GM12873 (cell line): ENCODE data around the gene MED9.

Source experiments
- TF ChIP-seq, protein P1 (sequence below): IDR thresholded peaks from 2 replicates; pipeline ENCODE4 v1.5.1; 2012; ENCODE audit warnings: low read depth, mild to moderate bottlenecking, moderate library complexity, low read length, control low read depth; ENCODE audit not compliant: insufficient read depth; ENCODE audit errors: missing control alignments

The MED9 gene

DNA sequence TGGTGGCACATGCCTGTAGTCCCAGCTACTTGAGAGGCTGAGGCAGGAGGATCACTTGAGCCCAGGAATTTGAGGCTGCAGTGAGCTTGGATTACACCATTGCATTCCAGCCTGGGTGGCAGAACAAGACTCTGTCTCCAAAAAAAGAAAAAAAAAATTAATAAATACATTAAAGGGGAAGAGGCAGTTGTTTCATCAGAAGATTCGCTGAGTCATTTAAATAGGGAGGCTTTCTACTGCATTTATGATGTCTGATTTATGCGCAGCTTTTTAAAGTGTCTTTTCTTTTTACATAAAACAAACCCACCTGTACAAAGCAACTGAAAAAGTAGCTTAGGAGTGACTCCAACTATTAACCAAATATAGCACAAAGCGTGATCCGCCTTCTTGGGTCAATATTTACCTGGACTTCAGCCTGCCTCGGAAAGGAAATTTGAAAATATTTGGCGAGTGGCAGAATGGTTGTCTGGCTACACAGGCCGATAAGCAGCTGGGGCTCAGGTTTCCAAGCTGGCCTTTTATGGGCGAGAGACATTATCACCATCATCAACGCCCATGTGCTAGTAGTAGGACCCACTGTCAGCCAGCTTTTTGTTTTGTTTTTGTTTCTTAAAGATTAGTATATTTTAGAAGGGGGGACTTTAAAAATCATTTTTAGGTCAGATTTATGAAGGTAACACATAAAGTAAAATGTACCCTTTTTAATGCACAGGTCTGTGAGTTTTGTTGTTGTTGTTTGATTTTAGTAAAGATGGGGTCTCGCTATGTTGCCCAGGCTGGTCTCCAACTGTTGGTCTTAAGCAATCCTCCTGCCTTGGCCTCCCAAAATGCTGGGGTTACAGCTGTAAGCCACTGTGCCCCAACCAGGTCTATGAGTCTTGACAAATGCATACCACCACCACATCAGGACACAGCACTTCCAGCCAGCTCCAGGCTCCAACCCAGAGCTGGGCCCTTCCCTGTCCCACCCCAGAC lies 61.9 kb downstream of the MED9 start:
- TF ChIP-seq, protein P1, sequence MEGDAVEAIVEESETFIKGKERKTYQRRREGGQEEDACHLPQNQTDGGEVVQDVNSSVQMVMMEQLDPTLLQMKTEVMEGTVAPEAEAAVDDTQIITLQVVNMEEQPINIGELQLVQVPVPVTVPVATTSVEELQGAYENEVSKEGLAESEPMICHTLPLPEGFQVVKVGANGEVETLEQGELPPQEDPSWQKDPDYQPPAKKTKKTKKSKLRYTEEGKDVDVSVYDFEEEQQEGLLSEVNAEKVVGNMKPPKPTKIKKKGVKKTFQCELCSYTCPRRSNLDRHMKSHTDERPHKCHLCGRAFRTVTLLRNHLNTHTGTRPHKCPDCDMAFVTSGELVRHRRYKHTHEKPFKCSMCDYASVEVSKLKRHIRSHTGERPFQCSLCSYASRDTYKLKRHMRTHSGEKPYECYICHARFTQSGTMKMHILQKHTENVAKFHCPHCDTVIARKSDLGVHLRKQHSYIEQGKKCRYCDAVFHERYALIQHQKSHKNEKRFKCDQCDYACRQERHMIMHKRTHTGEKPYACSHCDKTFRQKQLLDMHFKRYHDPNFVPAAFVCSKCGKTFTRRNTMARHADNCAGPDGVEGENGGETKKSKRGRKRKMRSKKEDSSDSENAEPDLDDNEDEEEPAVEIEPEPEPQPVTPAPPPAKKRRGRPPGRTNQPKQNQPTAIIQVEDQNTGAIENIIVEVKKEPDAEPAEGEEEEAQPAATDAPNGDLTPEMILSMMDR: no peak

DNA sequence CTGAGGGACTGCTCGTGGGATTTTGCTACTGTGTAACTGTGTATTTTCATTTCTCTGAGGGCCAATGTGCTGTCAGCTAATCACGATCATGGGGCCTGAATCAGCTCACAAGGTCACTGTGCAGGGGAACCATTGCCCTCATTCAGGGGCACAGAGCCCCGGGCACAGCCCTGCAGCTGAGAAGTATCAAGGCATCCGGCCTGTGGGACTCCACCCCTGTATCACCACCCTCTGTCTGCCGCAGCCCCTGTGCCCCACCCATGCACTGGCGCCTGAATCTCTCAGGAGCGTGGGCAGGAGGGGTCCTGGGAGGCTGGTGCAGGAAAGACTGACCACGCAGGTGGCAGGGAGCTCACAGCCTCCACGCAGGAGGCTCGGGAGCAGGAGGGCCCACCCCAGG lies 62.8 kb downstream of the MED9 start:
- TF ChIP-seq, protein P1: no peak

- TF ChIP-seq, protein P1: no peak
These were observed 63.6 kb downstream of the MED9 start for GRCh38 chr17:17540278-17540906.

GRCh38 chr17:17540935-17541639 lies 64.3 kb downstream of the MED9 start:
- TF ChIP-seq, protein P1: no peak

GRCh38 chr17:17541640-17542001 lies 64.8 kb downstream of the MED9 start:
- TF ChIP-seq, protein P1: no peak
